Neuronal stem cell (in vitro differentiated cells): Measurements from ENCODE around the gene DUSP14.

ENCODE experiments used
- DNase-seq: peaks from one replicate; pipeline ENCODE4 v3.0.0-alpha.2; 2013; ENCODE audit warnings: low spot score
- H2AFZ ChIP-seq: one replicate; pipeline ENCODE4 v1.6.1; 2013; ENCODE audit warnings: mild to moderate bottlenecking, low read length, inconsistent platforms
- H2AK5ac ChIP-seq: 2 replicates; pipeline ENCODE4 v1.6.1; 2013; ENCODE audit warnings: low read depth, mild to moderate bottlenecking, inconsistent platforms, low read length, moderate library complexity, mixed read lengths
- H2BK120ac ChIP-seq: 2 replicates; pipeline ENCODE4 v1.6.1; 2013; ENCODE audit warnings: low read depth, mild to moderate bottlenecking, inconsistent platforms, low read length, moderate library complexity, mixed read lengths
- H2BK12ac ChIP-seq: one replicate; pipeline ENCODE4 v1.6.1; 2013; ENCODE audit warnings: low read length, inconsistent platforms
- H2BK15ac ChIP-seq: 2 replicates; pipeline ENCODE4 v1.6.1; 2013; ENCODE audit warnings: mild to moderate bottlenecking, low read length, inconsistent platforms, mixed read lengths
- H2BK5ac ChIP-seq: one replicate; pipeline ENCODE4 v1.6.1; 2013; ENCODE audit warnings: inconsistent platforms, mild to moderate bottlenecking, low read length, moderate library complexity
- H3K14ac ChIP-seq: one replicate; pipeline ENCODE4 v1.6.1; 2013; ENCODE audit warnings: low read length, inconsistent platforms
- H3K18ac ChIP-seq: 2 replicates; pipeline ENCODE4 v1.6.1; 2013; ENCODE audit warnings: low read length, inconsistent platforms
- H3K23ac ChIP-seq: 2 replicates; pipeline ENCODE4 v1.6.1; 2013; ENCODE audit warnings: low read depth, mild to moderate bottlenecking, mixed read lengths, low read length, inconsistent platforms; ENCODE audit not compliant: poor library complexity
- H3K27ac ChIP-seq: replicated peaks from 3 replicates; pipeline ENCODE4 v1.5.1; 2013; ENCODE audit warnings: low read length, inconsistent platforms
- H3K27me3 ChIP-seq, 3 experiments: 2 replicates each; pipeline ENCODE4 v1.6.1; 2013; ENCODE audit warnings: low read length in 3 of 3, mild to moderate bottlenecking in 2 of 3, inconsistent platforms in 1 of 3, low read depth in 1 of 3, mixed read lengths in 1 of 3, moderate library complexity in 1 of 3; ENCODE audit not compliant: control insufficient read depth in 3 of 3, insufficient read depth in 3 of 3
- H3K36me3 ChIP-seq, 2 donors: replicated peaks in 1 of 2; 2 replicates each; pipeline ENCODE4 v1.6.1; 2013; ENCODE audit warnings: low read length in 2 of 2; ENCODE audit not compliant: control insufficient read depth in 2 of 2, insufficient read depth in 2 of 2
- H3K4ac ChIP-seq: 2 replicates; pipeline ENCODE4 v1.6.1; 2013; ENCODE audit warnings: inconsistent platforms, mild to moderate bottlenecking, low read length, moderate library complexity
- H3K4me1 ChIP-seq, 2 donors: 1 replicate in 1 of 2; 2 replicates in 1 of 2; pipeline ENCODE4 v1.6.1; 2013; ENCODE audit warnings: low read length in 2 of 2, low read depth in 1 of 2; ENCODE audit not compliant: control insufficient read depth in 2 of 2, insufficient read depth in 1 of 2
- H3K4me2 ChIP-seq: one replicate; pipeline ENCODE4 v1.6.1; 2013; ENCODE audit warnings: mild to moderate bottlenecking, low read length, inconsistent platforms; ENCODE audit not compliant: insufficient read depth, poor library complexity, severe bottlenecking
- H3K4me3 ChIP-seq, 2 donors: 2 replicates each; pipeline ENCODE4 v1.5.1; 2013; ENCODE audit warnings: low read length in 2 of 2, mild to moderate bottlenecking in 2 of 2, inconsistent platforms in 1 of 2, moderate library complexity in 1 of 2
- H3K79me1 ChIP-seq: one replicate; pipeline ENCODE4 v1.6.1; 2013; ENCODE audit warnings: low read depth, mild to moderate bottlenecking, inconsistent platforms, low read length, moderate library complexity
- H3K9ac ChIP-seq: one replicate; pipeline ENCODE4 v1.6.1; 2013; ENCODE audit warnings: mild to moderate bottlenecking, low read depth, low read length, inconsistent platforms; ENCODE audit not compliant: poor library complexity
- H3K9me3 ChIP-seq, 2 donors: replicated peaks in 1 of 2; 2 replicates each; pipeline versions ENCODE3 to v1.6.1; 2013; ENCODE audit warnings: low read length in 2 of 2, mild to moderate bottlenecking in 2 of 2, inconsistent platforms in 1 of 2, low read depth in 1 of 2, mixed read lengths in 1 of 2, moderate library complexity in 1 of 2; ENCODE audit not compliant: control insufficient read depth in 2 of 2, insufficient read depth in 1 of 2
- H4K8ac ChIP-seq: one replicate; pipeline ENCODE4 v1.6.1; 2013; ENCODE audit warnings: low read depth, mild to moderate bottlenecking, inconsistent platforms, low read length, moderate library complexity
- H4K91ac ChIP-seq: one replicate; pipeline ENCODE4 v1.6.1; 2013; ENCODE audit warnings: low read length, low read depth, mild to moderate bottlenecking, inconsistent platforms; ENCODE audit not compliant: poor library complexity
- WGBS, 2 donors: extraction: QIAGEN DNeasy Blood & Tissue Kit; methylation state at CpG; one replicate each; pipeline ENCODE4 v1.1.7; 2013; ENCODE audit warnings: missing lambda C conversion rate in 2 of 2, mixed read lengths in 1 of 2; ENCODE audit not compliant: insufficient read length in 2 of 2, insufficient replicate concordance in 1 of 2; ENCODE audit errors: extremely low coverage in 2 of 2; 5-methylcytosine and 5-hydroxymethylcytosine counted together

DUSP14 gene

GRCh38 chr17:37466471-37466870 is 23.2 kb upstream of the DUSP14 start:
- no peaks in the 10 kb centered on the region for H3K79me1 ChIP-seq
- WGBS, 2 donors = no CpG with 5 or more reads among the region's 1 CpG
- H4K91ac ChIP-seq = no peak overlapping the region
- no peaks in the 10 kb centered on the region for H3K9me3 ChIP-seq
- no peak overlapping the region for H4K8ac ChIP-seq
- H3K27ac ChIP-seq = no peak overlapping the region
- H3K36me3 ChIP-seq = peaks cover 8 to 95% of the 10 kb centered on the region in 2 donors
- H3K9ac ChIP-seq = no peak overlapping the region
- no peak overlapping the region for H2AK5ac ChIP-seq
- H2BK120ac ChIP-seq = no peak overlapping the region
- no peak overlapping the region for H3K4ac ChIP-seq
- no peak overlapping the region for H2AFZ ChIP-seq
- no peaks in the 10 kb centered on the region for H3K27me3 ChIP-seq
- no peak overlapping the region for H2BK12ac ChIP-seq
- H3K14ac ChIP-seq = no peak overlapping the region
- H2BK15ac ChIP-seq = no peak overlapping the region
- H3K23ac ChIP-seq = no peak overlapping the region
- H2BK5ac ChIP-seq = no peak overlapping the region
- DNase-seq = no peak
- H3K4me1 ChIP-seq = no peaks in the 10 kb centered on the region
- H3K18ac ChIP-seq = no peak overlapping the region
- H3K4me3 ChIP-seq = no peak overlapping the region
- H3K4me2 ChIP-seq = no peak overlapping the region

DNA sequence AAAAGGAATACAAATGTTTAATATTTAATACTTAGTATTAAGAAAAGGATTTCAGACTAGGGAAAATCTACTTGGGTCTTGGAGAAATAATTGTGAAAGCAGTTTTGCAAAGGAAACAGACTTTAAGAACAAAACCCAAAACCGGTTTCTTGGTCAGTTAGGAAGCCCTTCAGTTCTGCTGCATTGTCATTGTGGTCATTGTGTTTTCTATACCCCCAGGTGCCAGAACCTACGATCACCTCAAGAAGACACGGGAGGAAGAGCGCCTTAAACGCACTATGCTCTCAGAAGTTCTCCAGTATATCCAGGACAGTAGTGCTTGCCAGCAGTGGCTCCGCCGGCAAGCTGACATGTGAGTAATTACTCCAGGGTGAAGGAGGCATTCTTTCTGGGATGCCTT is 19.5 kb upstream of the DUSP14 start:
- no peak overlapping the region for H3K23ac ChIP-seq
- no peak overlapping the region for H2BK15ac ChIP-seq
- no peak overlapping the region for H3K4ac ChIP-seq
- no peak overlapping the region for H4K91ac ChIP-seq
- H3K14ac ChIP-seq = no peak overlapping the region
- no peaks in the 10 kb centered on the region for H3K9me3 ChIP-seq
- no peak overlapping the region for H3K27ac ChIP-seq
- no peak overlapping the region for H2AFZ ChIP-seq
- H2BK120ac ChIP-seq = no peak overlapping the region
- no peak overlapping the region for H4K8ac ChIP-seq
- H2BK12ac ChIP-seq = no peak overlapping the region
- H3K9ac ChIP-seq = no peak overlapping the region
- no peak overlapping the region for H2AK5ac ChIP-seq
- no peak overlapping the region for H3K4me2 ChIP-seq
- no peak overlapping the region for H3K4me3 ChIP-seq
- DNase-seq = no peak
- no peak overlapping the region for H3K18ac ChIP-seq
- no peaks in the 10 kb centered on the region for H3K27me3 ChIP-seq
- no peak overlapping the region for H2BK5ac ChIP-seq
- H3K79me1 ChIP-seq = no peaks in the 10 kb centered on the region
- peaks cover 13 to 98% of the 10 kb centered on the region in 2 donors for H3K36me3 ChIP-seq
- no peaks in the 10 kb centered on the region for H3K4me1 ChIP-seq
- no CpG with 5 or more reads among the region's 7 CpGs for WGBS, 2 donors

GRCh38 chr17:37475731-37476420 is 13.8 kb upstream of the DUSP14 start:
- no peak for DNase-seq
- H4K8ac ChIP-seq = no peak overlapping the region
- no peak overlapping the region for H2BK5ac ChIP-seq
- H2BK120ac ChIP-seq = no peak overlapping the region
- H3K14ac ChIP-seq = no peak overlapping the region
- no peak overlapping the region for H3K27ac ChIP-seq
- H3K23ac ChIP-seq = no peak overlapping the region
- H4K91ac ChIP-seq = no peak overlapping the region
- no peak overlapping the region for H2AFZ ChIP-seq
- no CpG with 5 or more reads among the region's 1 CpG for WGBS, 2 donors
- H3K4me2 ChIP-seq = no peak overlapping the region
- peaks cover 10 to 97% of the 10 kb centered on the region in 2 donors for H3K36me3 ChIP-seq
- no peak overlapping the region for H3K4me3 ChIP-seq
- H3K4ac ChIP-seq = no peak overlapping the region
- H3K9ac ChIP-seq = no peak overlapping the region
- H3K79me1 ChIP-seq = no peaks in the 10 kb centered on the region
- peaks cover 2 to 5% of the 10 kb centered on the region in 2 donors for H3K4me1 ChIP-seq
- no peaks in the 10 kb centered on the region for H3K27me3 ChIP-seq
- H2BK15ac ChIP-seq = no peak overlapping the region
- H3K9me3 ChIP-seq = no peaks in the 10 kb centered on the region
- H2BK12ac ChIP-seq = no peak overlapping the region
- no peak overlapping the region for H3K18ac ChIP-seq
- H2AK5ac ChIP-seq = no peak overlapping the region

DNA sequence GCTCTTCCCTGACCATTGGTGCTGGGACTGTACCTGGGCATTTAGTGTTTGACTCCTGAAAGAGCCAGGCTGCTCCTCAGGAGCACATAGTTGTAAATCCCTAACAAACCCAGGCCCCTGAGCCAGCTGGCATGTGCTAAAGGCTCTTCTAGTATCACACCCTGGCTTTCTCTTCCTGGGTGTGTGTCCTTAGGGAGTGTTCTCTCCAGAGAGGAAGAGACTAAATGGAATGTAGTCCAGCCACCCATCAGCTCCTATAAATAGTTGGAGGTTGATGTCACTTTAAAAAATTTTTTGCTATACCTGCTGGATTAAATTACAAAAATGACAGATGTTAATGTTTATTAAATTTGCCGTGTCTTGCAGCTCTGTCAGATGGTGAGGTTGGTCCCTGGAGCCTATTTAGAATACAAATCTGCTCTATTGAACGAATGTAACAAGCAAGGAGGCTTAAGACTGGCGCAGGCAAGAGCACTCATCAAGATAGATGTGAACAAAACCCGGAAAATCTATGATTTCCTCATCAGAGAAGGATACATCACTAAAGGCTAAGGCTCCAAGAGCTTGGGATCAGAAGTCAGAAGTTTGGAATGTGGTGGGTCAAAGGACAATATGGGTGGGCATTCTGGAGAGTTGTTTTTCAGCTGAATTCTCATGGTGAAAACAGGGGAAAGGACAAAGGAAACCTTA is 13.1 kb upstream of the DUSP14 start:
- Histone ChIP-seq H3K9ac (no peak overlapping the region), H2BK15ac (no peak overlapping the region), H4K8ac (no peak overlapping the region), H2AK5ac (no peak overlapping the region), H3K4me2 (no peak overlapping the region), H3K79me1 (no peaks in the 10 kb centered on the region), H3K18ac (no peak overlapping the region), H3K27ac (no peak overlapping the region), H3K23ac (no peak overlapping the region), H3K4me3 (no peak overlapping the region), H2BK5ac (no peak overlapping the region), H2AFZ (no peak overlapping the region), H3K9me3 (no peaks in the 10 kb centered on the region), H2BK120ac (no peak overlapping the region), H3K14ac (no peak overlapping the region), H3K27me3 (no peaks in the 10 kb centered on the region), H3K4ac (no peak overlapping the region), H2BK12ac (no peak overlapping the region), H3K4me1 (peaks cover 2 to 5% of the 10 kb centered on the region in 2 donors), H4K91ac (no peak overlapping the region), H3K36me3 (peaks cover 8 to 94% of the 10 kb centered on the region in 2 donors)
- no peak for DNase-seq
- no CpG with 5 or more reads among the region's 4 CpGs for WGBS, 2 donors
